Upper lobe of right lung (tissue), 1 donor: ENCODE measurements around the gene DPH2. TPM values are rescaled to one million over a fixed set of nuclear protein-coding genes. Genes with fewer than 3 reads are reported as not detected.
A peak's percentile ranks its signal among the peaks of the same experiment; 100 is the strongest.

Experiments
- ATAC-seq: fragments of 200-7000 bp; cut with Tn5 transposase; one replicate; pipeline ENCODE4 v1.9.1; 2020; ENCODE audit warnings: mild to moderate bottlenecking, moderate library complexity
- DNase-seq: peaks from one replicate; pipeline ENCODE4 v3.0.0-alpha.2; 2020
- H3K27ac ChIP-seq: fragments of 200-600 bp; one replicate; pipeline ENCODE4 v1.8.0; 2022
- H3K27me3 ChIP-seq: fragments of 200-600 bp; one replicate; pipeline ENCODE4 v1.8.0; 2022; ENCODE audit warnings: mild to moderate bottlenecking
- H3K36me3 ChIP-seq: fragments of 200-600 bp; one replicate; pipeline ENCODE4 v1.8.0; 2022
- H3K4me1 ChIP-seq: fragments of 200-600 bp; one replicate; pipeline ENCODE4 v1.8.0; 2022
- H3K4me3 ChIP-seq: fragments of 200-600 bp; one replicate; pipeline ENCODE4 v1.8.0; 2022; ENCODE audit warnings: mild to moderate bottlenecking
- H3K9me3 ChIP-seq: fragments of 200-600 bp; one replicate; pipeline ENCODE4 v1.8.0; 2022
- intact Hi-C: fragments of 100-400 bp; cut with DNase I; formaldehyde crosslinking; loops from one replicate; pipeline ENCODE4 v1.11.0; 2022
- total RNA-seq: library from RNA; stranded (reverse); fragmentation: NEBNext Ultra II Directional; extraction: Animal tissue kit (Norgen Biotek cat#: 25700); gene quantifications from one replicate; pipeline ENCODE4 v1.2.1, GENCODE V29; 2021
- TF ChIP-seq, protein P1 (sequence below): fragments of 200-600 bp; IDR thresholded peaks from one replicate; pipeline ENCODE4 v1.8.0; 2022; ENCODE audit warnings: antibody characterized with exemption
- donor health status: DM: no; HTN: yes; CAD: no; lungs with severe emphysema.

Gene DPH2
- total RNA-seq, 1 donor from 2014 or later, result 18.8 TPM

DNA sequence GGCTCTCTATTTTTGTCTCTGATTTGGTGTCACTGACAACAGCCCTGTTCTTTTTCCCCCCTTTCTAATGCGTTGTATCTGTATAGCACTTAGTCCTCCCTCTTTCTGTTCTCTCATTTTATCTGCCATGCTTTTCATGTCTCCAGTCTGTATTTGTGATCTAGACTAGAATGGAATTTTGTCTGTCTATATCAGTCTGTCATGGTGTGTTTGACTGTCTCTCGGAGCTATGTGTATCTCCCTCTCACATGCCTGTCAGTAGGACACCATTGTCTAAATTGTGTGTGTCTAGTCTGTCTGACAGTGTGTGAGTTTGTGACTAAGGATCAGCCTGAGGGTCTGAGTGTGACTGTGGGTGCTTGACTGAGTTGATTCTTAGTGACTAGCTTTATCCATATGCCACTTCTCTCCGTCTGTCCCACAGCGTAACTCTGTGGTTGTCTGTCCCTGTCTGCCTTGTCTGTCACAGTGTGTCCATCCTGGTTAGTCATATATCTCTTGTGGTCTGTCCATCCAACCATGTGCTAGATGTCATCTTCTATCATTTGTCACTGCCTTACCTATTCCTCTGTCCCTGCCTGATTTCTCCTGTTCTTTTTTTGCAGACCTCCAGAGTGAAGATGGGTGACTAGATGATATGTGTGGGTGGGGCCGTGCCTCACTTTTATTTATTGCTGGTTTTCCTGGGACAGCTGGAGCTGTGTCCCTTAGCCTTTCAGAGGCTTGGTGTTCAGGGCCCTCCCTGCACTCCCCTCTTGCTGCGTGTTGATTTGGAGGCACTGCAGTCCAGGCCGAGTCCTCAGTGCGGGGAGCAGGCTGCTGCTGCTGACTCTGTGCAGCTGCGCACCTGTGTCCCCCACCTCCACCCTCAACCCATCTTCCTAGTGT, 7.8 kb downstream of the DPH2 start:
- DNase-seq (no peak), ATAC-seq (no peak)
- Histone ChIP-seq H3K9me3 (no peaks in the 10 kb centered on the region), H3K27me3 (no peaks in the 10 kb centered on the region), H3K4me1 (peaks cover 31% of the 10 kb centered on the region), H3K27ac (no peak overlapping the region), H3K4me3 (no peak overlapping the region), H3K36me3 (peaks cover 26% of the 10 kb centered on the region)
- TF ChIP-seq, protein P1, sequence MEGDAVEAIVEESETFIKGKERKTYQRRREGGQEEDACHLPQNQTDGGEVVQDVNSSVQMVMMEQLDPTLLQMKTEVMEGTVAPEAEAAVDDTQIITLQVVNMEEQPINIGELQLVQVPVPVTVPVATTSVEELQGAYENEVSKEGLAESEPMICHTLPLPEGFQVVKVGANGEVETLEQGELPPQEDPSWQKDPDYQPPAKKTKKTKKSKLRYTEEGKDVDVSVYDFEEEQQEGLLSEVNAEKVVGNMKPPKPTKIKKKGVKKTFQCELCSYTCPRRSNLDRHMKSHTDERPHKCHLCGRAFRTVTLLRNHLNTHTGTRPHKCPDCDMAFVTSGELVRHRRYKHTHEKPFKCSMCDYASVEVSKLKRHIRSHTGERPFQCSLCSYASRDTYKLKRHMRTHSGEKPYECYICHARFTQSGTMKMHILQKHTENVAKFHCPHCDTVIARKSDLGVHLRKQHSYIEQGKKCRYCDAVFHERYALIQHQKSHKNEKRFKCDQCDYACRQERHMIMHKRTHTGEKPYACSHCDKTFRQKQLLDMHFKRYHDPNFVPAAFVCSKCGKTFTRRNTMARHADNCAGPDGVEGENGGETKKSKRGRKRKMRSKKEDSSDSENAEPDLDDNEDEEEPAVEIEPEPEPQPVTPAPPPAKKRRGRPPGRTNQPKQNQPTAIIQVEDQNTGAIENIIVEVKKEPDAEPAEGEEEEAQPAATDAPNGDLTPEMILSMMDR, result no peak
- intact Hi-C loops, result no loop called here

DNA sequence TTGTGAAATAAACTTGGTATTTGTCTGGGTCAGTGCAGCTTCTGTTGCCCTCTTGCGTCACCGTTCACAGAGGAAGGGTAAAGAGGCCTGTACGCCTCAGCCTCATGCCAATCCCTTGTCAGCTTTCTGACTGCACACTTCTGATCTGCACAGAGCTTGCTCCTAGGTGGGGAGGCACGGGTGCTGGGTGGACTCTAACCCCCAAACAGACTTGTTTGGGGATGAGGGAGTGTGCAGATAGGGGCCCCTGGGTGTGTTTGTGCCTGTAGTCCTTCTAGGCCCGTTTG, 8.4 kb downstream of the DPH2 start:
- peaks cover 23% of the 10 kb centered on the region for H3K36me3 ChIP-seq
- H3K27me3 ChIP-seq, result no peaks in the 10 kb centered on the region
- no peak for DNase-seq
- intact Hi-C loops, result no loop called here
- H3K4me1 ChIP-seq, result peaks cover 31% of the 10 kb centered on the region
- ATAC-seq, result no peak
- H3K27ac ChIP-seq, result no peak overlapping the region
- TF ChIP-seq, protein P1, result no peak
- H3K9me3 ChIP-seq, result no peaks in the 10 kb centered on the region
- peak overlapping the region; percentile 51 for H3K4me3 ChIP-seq

DNA sequence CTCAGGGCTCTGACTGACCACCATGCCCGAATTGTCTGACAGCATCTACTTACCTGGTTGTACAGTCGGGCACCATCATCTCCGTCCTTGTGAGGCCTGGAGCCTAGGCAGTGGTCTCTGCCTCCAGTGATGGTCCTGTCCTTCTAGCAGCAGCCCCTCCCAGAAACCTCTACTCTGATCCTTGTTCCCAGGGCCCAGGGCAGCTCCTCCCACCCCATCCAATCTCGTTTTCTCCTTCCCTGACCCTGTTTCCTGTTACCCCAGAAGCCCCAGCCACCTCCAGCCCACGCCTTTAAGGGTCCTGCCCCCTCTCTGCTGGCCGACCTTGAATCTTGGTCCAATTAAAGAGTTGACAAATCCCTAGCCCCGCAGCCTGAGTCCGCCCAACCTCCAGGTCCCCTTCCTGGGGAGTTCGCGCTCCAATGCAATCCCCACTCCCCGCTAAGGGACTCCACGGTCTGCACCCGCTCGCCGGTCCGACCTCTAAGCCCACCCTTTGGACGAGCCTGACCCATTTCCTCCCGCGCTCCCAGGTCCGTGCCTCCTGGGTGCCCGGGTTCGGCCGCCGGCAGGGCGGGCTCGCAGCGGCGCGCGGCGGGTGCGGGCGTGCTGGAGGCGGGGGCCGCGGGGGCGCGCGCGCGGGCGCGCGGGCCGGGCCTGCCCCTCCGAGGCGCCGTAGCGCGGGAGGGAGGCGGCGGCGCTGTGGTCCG, 8.9 kb downstream of the DPH2 start, which contains the start of gene B4GALT2:
Gene B4GALT2 (plus strand): TSS at position 660 of the 710 bp plus-strand sequence. CDS start 1,951 bp downstream, outside the sequence.
- peak within 1 kb of the TSS; percentile 51 for H3K27ac ChIP-seq
- H3K4me3 ChIP-seq, result peak within 1 kb of the TSS; percentile 73
- no peaks in the 10 kb centered on the region for H3K27me3 ChIP-seq
- peak; percentile 78 for DNase-seq
- intact Hi-C loops, result no loop called here
- TF ChIP-seq, protein P1, result no peak
- no peaks in the 10 kb centered on the region for H3K9me3 ChIP-seq
- ATAC-seq, result peak; percentile 17
- peaks cover 31% of the 10 kb centered on the region for H3K4me1 ChIP-seq
- peaks cover 23% of the 10 kb centered on the region for H3K36me3 ChIP-seq

DNA sequence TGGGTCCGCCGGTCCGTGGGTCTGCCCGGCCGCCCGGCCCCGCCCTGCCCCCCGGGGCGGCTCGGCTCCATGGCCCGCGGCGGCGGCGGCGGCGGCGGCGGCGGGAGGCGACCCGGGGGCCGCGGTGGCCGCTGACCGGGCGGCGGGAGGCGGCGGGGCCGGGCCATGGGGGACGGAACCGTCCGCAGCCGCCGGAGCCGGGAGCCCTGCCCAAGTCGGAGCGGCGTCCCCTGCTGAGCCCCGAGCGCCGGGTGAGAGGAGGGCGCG, 9.4 kb downstream of the DPH2 start:
- Histone ChIP-seq H3K9me3 (no peaks in the 10 kb centered on the region), H3K27ac (peak overlapping the region; percentile 51), H3K4me3 (peak overlapping the region; percentile 73), H3K36me3 (peaks cover 23% of the 10 kb centered on the region), H3K4me1 (peaks cover 31% of the 10 kb centered on the region), H3K27me3 (no peaks in the 10 kb centered on the region)
- no peak for DNase-seq
- intact Hi-C loops, result no loop called here
- TF ChIP-seq, protein P1, result no peak
- ATAC-seq, result no peak

DNA sequence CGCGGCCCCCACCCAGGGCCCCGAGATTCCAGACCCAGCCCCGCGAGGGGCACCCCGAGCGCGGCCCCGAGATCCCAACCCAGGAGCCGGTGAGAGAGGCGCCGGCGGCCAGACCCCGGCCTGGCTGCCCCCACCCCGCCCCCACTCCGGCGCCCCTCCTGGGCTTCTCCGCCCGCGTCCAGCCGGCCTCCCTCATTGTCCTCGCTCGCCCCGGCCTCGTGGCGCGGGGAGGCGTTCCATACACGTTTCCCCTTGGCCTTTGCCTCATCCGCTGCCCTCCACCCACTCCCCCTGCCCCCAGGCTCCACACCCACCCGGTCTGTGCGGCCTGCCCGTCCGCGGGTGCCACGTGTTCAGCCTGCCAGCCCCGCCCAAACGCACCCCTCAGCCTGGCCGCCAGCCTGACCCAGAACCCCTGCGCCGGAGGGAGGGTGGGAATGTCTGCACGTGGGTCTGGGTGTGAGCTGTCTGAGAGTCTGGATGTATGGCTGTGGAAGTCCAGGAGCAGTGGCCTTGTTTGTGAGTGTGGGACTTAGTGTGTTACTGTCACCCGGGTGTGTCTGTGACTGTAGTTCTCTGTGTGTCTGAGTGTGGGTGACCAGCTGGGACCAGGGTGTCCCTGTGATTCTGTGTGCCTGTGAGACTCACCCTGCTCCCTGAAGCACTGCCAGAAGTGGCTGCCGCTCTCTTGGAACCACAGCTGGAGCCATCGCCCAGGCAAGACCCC, 9.9 kb downstream of the DPH2 start:
- H3K27ac ChIP-seq, result peak overlapping the region; percentile 51
- H3K36me3 ChIP-seq, result peaks cover 23% of the 10 kb centered on the region
- TF ChIP-seq, protein P1, result no peak
- DNase-seq (peak; percentile 83), ATAC-seq (peak; percentile 35)
- intact Hi-C loops, result no loop called here
- peaks cover 31% of the 10 kb centered on the region for H3K4me1 ChIP-seq
- no peaks in the 10 kb centered on the region for H3K9me3 ChIP-seq
- H3K4me3 ChIP-seq, result peak overlapping the region; percentile 73
- no peaks in the 10 kb centered on the region for H3K27me3 ChIP-seq
